K562 (cell line): ENCODE measurements around the gene TBC1D25. TPM values are rescaled to one million over a fixed set of nuclear protein-coding genes. Genes with fewer than 3 reads are reported as not detected.

Experiments
- ATAC-seq: fragments of 200-7000 bp; cut with Tn5 transposase; 3 replicates; pipeline ENCODE4 v1.9.1; 2020; ENCODE audit warnings: moderate library complexity
- BruUV-seq: library from RNA; stranded (reverse); fragments of 400-500 nt; replicated peaks from 2 replicates; lab custom pipeline; 2021; lab: Mats Ljungman, UMichigan
- CTCF ChIA-PET: fragments of 300-600 bp; formaldehyde crosslinking; extraction: SDS; loops from one replicate; lab custom pipeline; 2021; ENCODE audit warnings: low intra/inter-chr PET ratio; lab: Yijun Ruan, JAX
- POLR2A ChIA-PET: fragments of 300-600, 350-650 bp; sonication (Branson Sonifier 250); formaldehyde crosslinking; extraction: SDS; loops from one replicate; lab custom pipeline; 2021; ENCODE audit warnings: antibody characterized with exemption, inconsistent platforms; lab: Yijun Ruan, JAX
- DNase-seq, 4 experiments: peaks; one replicate each; pipeline versions ENCODE4 v3.0.0 to v3.0.0-alpha.2; 2011 to 2018; ENCODE audit warnings: low spot score in 3 of 4, mixed read lengths in 3 of 4; ENCODE audit errors: extremely low read depth in 1 of 4
- FAIRE-seq: peaks from 2 replicates; lab custom pipeline; 2011; peaks lifted over from hg19 to GRCh38; lab: Jason Lieb, UNC
- H2AFZ ChIP-seq: 2 replicates; pipeline ENCODE4 v1.6.0; 2011; ENCODE audit warnings: low read depth, low read length, control low read depth, inconsistent platforms
- H3K27ac ChIP-seq: fragments of 200-600 bp; 3 replicates; pipeline ENCODE4 v1.8.0; 2011; ENCODE audit warnings: low read depth, mild to moderate bottlenecking, control low read depth, inconsistent platforms, low read length, moderate library complexity, mixed read lengths; ENCODE audit errors: extremely low read depth
- H3K27me3 ChIP-seq, 2 experiments: fragments of 300-600 bp in 1 of 2; 2 replicates in 1 of 2; 3 replicates in 1 of 2; pipeline versions ENCODE4 v1.6.0 to v1.8.0; 2011; ENCODE audit warnings: inconsistent platforms in 2 of 2, low read length in 2 of 2, mild to moderate bottlenecking in 1 of 2, mixed read lengths in 1 of 2, moderate library complexity in 1 of 2; ENCODE audit not compliant: control insufficient read depth in 2 of 2, insufficient read depth in 2 of 2
- H3K36me3 ChIP-seq: fragments of 300-600 bp; 3 replicates; pipeline ENCODE4 v1.8.0; 2011; ENCODE audit warnings: mild to moderate bottlenecking, low read length, inconsistent platforms; ENCODE audit not compliant: control insufficient read depth, insufficient read depth
- H3K4me1 ChIP-seq, 2 experiments: fragments of 200-600 bp in 1 of 2; replicated peaks in 1 of 2; 2 replicates in 1 of 2; 3 replicates in 1 of 2; pipeline versions ENCODE4 v1.5.1 to v1.8.0; 2011; ENCODE audit warnings: inconsistent platforms in 2 of 2, low read length in 2 of 2, mild to moderate bottlenecking in 1 of 2, mixed read lengths in 1 of 2, moderate library complexity in 1 of 2; ENCODE audit not compliant: control insufficient read depth in 2 of 2, insufficient read depth in 2 of 2
- H3K4me2 ChIP-seq: 2 replicates; pipeline ENCODE4 v1.6.1; 2011; ENCODE audit warnings: low read length, control low read depth, inconsistent platforms, mixed read lengths; ENCODE audit not compliant: insufficient read depth
- H3K4me3 ChIP-seq: fragments of 200-600 bp; sonication (generic), shearing (Covaris generic); 2 replicates; pipeline ENCODE4 v1.5.1; 2016; ENCODE audit warnings: control low read depth, inconsistent platforms
- H3K79me2 ChIP-seq: fragments of 200-600 bp; 3 replicates; pipeline ENCODE4 v1.8.0; 2011; ENCODE audit warnings: low read length, inconsistent platforms; ENCODE audit not compliant: control insufficient read depth, insufficient read depth
- H3K9ac ChIP-seq, 2 experiments: 2 replicates each; pipeline versions ENCODE4 v1.6.0 to v1.6.1; 2011; ENCODE audit warnings: low read depth in 2 of 2, low read length in 2 of 2, control low read depth in 1 of 2, inconsistent platforms in 1 of 2, mild to moderate bottlenecking in 1 of 2, mixed read lengths in 1 of 2; ENCODE audit not compliant: insufficient read depth in 1 of 2
- H3K9me1 ChIP-seq: one replicate; pipeline ENCODE4 v1.6.0; 2011; ENCODE audit warnings: inconsistent platforms, mild to moderate bottlenecking, low read length, moderate library complexity; ENCODE audit not compliant: control insufficient read depth, insufficient read depth
- H3K9me3 ChIP-seq: replicated peaks from 2 replicates; pipeline ENCODE4 v1.5.1; 2011; ENCODE audit warnings: low read depth, low read length, inconsistent platforms; ENCODE audit not compliant: control insufficient read depth, insufficient read depth
- H4K20me1 ChIP-seq: replicated peaks from 2 replicates; pipeline ENCODE4 v1.6.1; 2011; ENCODE audit warnings: low read length, inconsistent platforms, mixed read lengths; ENCODE audit not compliant: control insufficient read depth, insufficient read depth
- MEF2D ChIP-seq: conservative IDR thresholded peaks from 2 replicates; pipeline ENCODE4 v1.6.1; 2016; ENCODE audit warnings: low read depth, missing genetic modification characterization, missing compliant biosample characterization
- MGA ChIP-seq: fragments of 450-650 bp; IDR thresholded peaks from 2 replicates; pipeline ENCODE4 v1.6.1; 2016; ENCODE audit warnings: mild to moderate bottlenecking, moderate library complexity
- PKNOX1 ChIP-seq: fragments of 450-650 bp; IDR thresholded peaks from 2 replicates; pipeline ENCODE4 v1.6.1; 2016
- TAF9B ChIP-seq: fragments of 450-650 bp; IDR thresholded peaks from 2 replicates; pipeline ENCODE4 v1.6.1; 2018; ENCODE audit warnings: mild to moderate bottlenecking; ENCODE audit not compliant: partially characterized antibody
- ZNF395 ChIP-seq: fragments of 200-800 bp; sonication (Bioruptor generic); IDR thresholded peaks from 2 replicates; pipeline ENCODE4 v1.6.1; 2017; ENCODE audit warnings: missing genetic modification characterization, missing compliant biosample characterization
- ZNF644 ChIP-seq: fragments of 200-800 bp; sonication (Bioruptor generic); IDR thresholded peaks from 2 replicates; pipeline ENCODE4 v1.6.1; 2016; ENCODE audit warnings: low read depth, missing genetic modification characterization, missing compliant biosample characterization
- WGBS: fragments of 100-300 bp; shearing (Covaris generic); methylation state at CpG from one replicate; pipeline ENCODE4 v1.1.6; 2016; ENCODE audit warnings: low coverage, mixed read lengths; ENCODE audit not compliant: insufficient coverage; ENCODE audit errors: missing lambda C conversion rate; 5-methylcytosine and 5-hydroxymethylcytosine counted together
- in situ Hi-C: fragments of 300-500 bp; cut with MboI; formaldehyde crosslinking; loops from 4 replicates; pipeline ENCODE4 v1.15.0; 2018; ENCODE audit warnings: inconsistent platforms, mixed read lengths
- intact Hi-C: fragments of 100-400 bp; cut with micrococcal nuclease; formaldehyde crosslinking; loops from 2 replicates; pipeline ENCODE4 v1.14.2; 2022
- polyA plus RNA-seq, 8 experiments: library from polyadenylated mRNA; depleted of rRNA in 4 of 8; stranded (reverse) in 5 of 8; unstranded in 3 of 8; fragments of >200 nt; fragmentation: Nextera tagmentation in 2 of 8; fragmentation: Illumina TruSeq in 1 of 8; extraction: Ambion mirVana in 2 of 8; extraction: Trizol in 1 of 8; gene quantifications; 2 replicates each; pipeline versions ENCODE4 v1.2.1 to v1.2.3, GENCODE V29; 2011 to 2014; ENCODE audit warnings: inconsistent platforms in 1 of 8, missing spikeins in 1 of 8
- total RNA-seq, 7 experiments: library from RNA; depleted of rRNA in 6 of 7; stranded (reverse); fragments of >200 nt in 6 of 7; fragmentation: Illumina TruSeq in 2 of 7; extraction: Trizol in 2 of 7; gene quantifications; 2 replicates each; pipeline versions ENCODE4 v1.2.1 to v1.2.3, GENCODE V29; 2011 to 2021; ENCODE audit warnings: low replicate concordance in 1 of 7

Gene TBC1D25
- total and polyA plus RNA-seq, 9 of the 15 experiments (the other 6 are each of a cell fraction or from before 2014, with no cell fraction given): 0.62 to 10.6 (median 3.9) TPM

- FAIRE-seq (no peak), DNase-seq (peak; percentile 58 to 87 (median 65)), ATAC-seq (peak; percentile 54)
- H3K79me2 ChIP-seq: peaks cover 34% of the 10 kb centered on the region
- BruUV-seq: TSS peak; percentile 82
- peak overlapping the region; percentile 100 for H3K27ac ChIP-seq
- in situ Hi-C loops (no loop called here), intact Hi-C loops (loop anchor here (2.0 to 10.0 kb wide), 2 partner anchors 23 to 49 kb away; partner anchors contain the start of genes EBP and WDR13)
- H3K27me3 ChIP-seq: no peaks in the 10 kb centered on the region
- peaks cover 10% of the 10 kb centered on the region for H3K9me1 ChIP-seq
- ChIA-PET CTCF (no interaction called here), POLR2A (interaction anchor here (0.6 to 1.7 kb wide), 14 partner anchors 8 to 318 kb away, joined by 3 to 12 read pairs (median 4); partner anchors contain the start of gene TBC1D25)
- H4K20me1 ChIP-seq: peaks cover 9% of the 10 kb centered on the region; the same call in 1 of the 2 replicates
- peaks cover 39% of the 10 kb centered on the region for H3K36me3 ChIP-seq
- H3K4me2 ChIP-seq: peak overlapping the region; percentile 97
- H2AFZ ChIP-seq: peak overlapping the region; percentile 90
- peak overlapping the region; percentile 47 to 100; a peak in 3 of 4 replicates for H3K9ac ChIP-seq
- H3K4me1 ChIP-seq: peaks cover 13 to 14% of the 10 kb centered on the region in 2 experiments; a peak in 4 of 5 replicates
- H3K9me3 ChIP-seq: no peaks in the 10 kb centered on the region
- 0% methylated on average over 17 of the region's 19 CpGs for WGBS
- H3K4me3 ChIP-seq: peak overlapping the region; percentile 90
- TF ChIP-seq MEF2D (tag) (peak; percentile 55; the same call in 1 of the 2 replicates), ZNF644 (tag) (0 out of 2 replicates have a peak, but pooled peaks have one; percentile 15), PKNOX1 (peak; percentile 73; the same call in 1 of the 2 replicates), TAF9B (peak; percentile 98), MGA (0 out of 2 replicates have a peak, but pooled peaks have one; percentile 2), ZNF395 (peak; percentile 24; the same call in 1 of the 2 replicates)
Measured at GRCh38 chrX:48573690-48574269, 34.3 kb downstream of the TBC1D25 start.
